NCI-H146 treated with DMSO at 0.1 percent for 48 hours (cell line): Measurements from ENCODE around the gene SGTA.
"Not testable (repeated sequence)": the region's sequence is repeated elsewhere in the genome, so short reads cannot be mapped to it uniquely, and the experiment has no call there.

ENCODE experiments used
- DNase-seq: peaks from one replicate; lab custom pipeline; 2025; ENCODE audit not compliant: unreplicated experiment; lab: John Stamatoyannopoulos, UW

Gene SGTA

DNA sequence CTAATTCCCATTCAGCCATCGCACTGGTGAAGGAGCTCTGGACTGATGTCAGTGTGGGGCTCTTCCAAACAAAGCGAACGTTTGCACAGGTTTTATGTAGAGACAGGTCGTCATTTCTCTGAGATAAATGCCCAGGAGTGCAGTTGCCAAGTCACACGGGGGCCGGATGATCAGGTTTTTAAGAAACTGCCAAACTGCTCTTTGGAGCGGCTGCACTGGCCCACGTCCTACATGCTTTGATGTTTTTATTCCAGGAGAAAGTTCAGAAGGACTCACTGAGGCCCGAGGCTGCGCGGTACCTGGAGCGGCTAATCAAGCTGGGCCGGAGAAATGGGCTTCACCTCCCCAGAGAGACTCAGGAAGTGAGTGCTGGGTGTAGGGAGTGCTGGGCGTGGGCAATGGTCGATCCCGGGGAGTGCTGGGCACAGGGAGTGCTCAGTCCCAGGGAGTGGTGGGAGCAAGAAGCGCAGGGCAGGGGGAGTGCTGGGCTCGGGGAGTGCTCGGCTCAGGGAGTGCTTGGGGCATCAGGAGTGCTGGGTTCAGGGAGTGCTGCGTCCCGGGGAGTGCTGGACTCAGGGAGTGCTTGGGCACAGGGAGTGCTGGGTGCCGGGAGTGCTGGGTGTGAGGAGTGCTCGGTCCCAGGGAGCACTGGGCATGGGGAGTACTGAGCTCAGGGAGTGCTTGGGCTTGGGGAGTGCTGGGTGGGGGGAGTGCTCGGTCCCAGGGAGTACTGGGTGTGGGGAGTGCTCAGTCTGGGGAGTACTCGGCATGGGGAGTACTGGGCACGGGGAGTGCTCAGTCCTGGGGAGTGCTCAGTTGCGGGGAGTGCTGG, 13.0 kb upstream of the SGTA start:
- DNase-seq, result no peak

DNA sequence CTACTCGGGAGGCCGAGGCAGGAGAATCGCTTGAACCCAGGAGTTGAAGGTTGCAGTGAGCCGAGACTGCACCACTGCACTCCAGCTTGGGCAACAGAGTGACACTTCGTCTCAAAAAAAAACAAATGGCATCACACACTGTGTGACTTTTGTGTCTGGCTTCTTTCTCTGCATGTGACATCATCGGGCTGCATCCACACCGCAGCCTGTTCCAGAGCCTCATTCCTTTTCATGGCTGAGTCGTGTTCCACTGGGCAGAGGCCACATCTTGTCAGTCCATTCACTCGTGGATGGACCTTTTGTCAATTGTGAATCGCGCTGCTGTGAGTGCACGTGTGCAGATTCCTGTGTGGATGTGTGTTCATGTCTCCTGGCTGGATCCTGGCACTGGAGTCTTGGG, 10.5 kb upstream of the SGTA start:
- no peak for DNase-seq

DNA sequence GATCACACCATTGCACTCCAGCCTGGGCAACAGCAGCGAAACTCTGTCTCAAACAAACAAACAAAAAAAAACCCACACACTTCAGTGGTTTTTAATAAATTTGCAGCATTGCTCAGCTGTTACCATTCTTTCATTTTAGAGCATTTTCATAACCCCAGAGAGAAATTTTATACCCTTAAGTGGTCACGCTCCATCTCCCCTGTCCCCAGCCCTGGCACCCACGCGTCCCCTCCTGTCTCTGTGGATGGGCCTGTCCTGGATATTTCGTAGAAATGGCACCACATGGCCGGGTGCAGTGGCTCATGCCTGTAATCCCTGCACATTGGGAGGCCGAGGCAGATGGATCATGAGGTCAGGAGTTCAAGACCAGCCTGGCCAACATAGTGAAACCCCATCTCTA, 10.1 kb upstream of the SGTA start:
- DNase-seq, result no peak

DNA sequence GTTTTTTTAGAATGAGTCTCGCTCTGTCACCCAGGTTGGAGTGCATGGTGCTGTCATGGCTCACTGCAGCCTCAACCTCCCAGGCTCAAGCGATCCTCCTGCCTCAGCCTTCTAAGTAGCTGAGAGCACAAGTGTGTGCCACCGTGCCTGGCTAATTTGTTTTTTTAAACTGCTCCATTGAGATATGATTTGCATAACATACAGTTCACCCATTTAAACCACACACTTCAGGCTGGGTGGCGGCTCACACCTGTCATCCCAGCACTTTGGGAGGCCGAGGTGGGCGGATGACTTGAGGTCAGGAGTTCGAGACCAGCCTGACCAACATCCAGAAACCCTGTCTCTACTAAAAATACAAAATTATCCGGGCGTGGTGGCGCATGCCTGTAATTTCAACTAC, 9.6 kb upstream of the SGTA start:
- not testable (repeated sequence) for DNase-seq

DNA sequence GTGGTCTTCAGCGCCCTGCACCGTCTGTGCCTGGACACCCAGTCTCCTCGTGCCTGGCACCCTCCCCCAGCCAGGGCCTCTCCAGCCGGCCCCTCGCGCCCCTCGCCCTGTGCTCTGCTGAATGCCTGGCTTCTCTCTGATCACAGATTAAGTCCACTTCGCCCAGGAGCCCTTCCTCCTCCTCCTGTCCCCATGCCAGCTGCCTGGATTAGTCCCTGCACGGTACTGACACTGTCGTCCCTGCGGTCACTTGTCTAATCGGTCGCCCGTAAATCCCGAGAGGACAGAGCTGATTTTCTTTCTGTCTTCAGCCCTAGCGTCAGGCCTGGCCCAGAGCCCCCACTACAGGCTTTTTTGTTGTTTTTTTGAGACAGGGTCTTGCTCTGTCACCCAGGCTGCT, 8.8 kb upstream of the SGTA start:
- no peak for DNase-seq

DNA sequence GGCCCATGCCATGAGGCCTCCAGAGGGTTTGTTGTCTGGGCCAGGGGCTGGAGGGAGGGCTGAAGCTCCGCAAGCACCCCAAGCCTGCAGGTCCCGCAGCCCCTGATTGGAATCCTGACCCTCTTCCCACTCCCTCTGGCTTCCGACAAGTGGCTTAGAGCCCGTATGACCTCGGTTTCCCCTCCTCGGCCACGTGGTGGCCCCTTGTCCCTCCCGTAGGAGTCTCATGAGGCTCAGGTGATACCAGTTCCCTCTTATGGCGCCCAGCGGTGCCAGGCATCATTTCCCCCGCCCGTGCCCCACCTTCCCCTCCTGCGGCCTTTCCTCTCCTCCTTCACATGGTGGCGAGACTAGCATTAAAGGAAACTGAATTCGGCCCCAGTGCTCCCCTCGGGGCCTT, 8.4 kb upstream of the SGTA start:
- DNase-seq, result no peak

DNA sequence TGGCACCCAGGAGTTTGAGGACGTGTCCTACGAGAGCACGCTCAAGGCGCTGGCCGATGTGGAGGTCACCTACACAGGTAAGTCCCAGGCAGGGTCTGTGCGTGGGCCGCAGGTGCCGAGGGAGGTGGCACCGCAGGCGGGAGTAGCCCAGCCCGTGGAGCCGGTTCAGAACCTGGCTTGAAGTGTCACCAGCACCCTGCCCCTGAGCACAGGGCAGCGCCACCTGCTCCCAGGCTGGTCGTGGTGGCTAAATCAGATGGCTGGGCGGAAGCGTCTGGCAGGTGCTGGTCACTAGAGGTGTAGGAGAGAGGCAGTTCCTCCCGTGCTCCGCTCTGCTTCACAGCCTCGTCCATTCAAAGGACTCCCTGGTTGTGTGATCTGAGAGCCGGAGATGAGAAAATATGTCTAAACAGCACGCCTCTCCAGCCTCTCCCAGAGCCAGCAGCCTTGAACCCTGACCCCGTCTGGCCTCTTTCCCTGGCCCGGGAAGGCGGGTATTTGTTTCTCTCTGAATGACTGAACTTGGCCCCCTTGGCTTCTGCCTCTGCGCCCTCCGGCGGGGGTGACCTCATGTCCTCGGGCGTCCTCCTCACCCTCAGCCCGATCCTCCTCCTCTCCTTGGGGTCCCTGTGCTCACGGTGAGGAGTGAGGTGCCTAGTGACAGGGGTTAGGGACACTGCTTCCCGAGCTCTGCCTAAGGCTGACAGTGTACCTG, 7.6 kb upstream of the SGTA start:
- DNase-seq, result no peak

DNA sequence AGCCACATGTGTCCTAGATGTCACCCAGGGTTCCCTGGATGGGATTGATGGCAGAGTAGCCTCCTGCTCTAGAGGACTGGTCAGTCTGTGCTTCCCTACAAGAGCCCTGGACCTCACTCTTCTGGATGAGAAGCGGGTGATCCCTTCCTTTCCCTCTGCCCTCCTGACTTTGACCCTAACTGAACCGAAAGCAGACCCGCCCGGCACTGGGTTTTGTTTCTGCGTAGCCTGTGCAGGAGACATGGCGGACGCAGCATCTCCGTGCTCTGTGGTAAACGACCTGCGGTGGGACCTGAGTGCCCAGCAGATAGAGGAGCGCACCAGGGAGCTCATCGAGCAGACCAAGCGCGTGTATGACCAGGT, 7.1 kb upstream of the SGTA start:
- DNase-seq, result no peak

DNA sequence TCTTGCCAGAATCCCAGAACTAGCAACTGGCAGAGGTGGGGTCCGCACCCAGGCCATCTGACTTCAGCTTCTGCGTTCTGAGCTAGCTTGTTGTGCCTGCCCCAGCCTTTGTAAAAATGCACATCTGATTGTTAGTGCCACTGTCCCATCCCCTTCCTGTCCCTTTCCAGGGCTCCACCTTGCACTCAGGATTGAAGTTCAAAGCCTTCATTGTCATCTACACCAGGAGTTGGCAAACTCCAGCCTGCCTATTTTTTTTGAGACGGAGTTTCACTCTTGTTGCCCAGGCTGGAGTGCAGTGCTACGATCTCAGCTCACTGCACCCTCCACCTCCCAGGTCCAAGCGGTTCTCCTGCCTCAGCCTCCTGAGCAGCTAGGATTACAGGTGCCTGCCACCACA, 5.2 kb upstream of the SGTA start:
- no peak for DNase-seq

DNA sequence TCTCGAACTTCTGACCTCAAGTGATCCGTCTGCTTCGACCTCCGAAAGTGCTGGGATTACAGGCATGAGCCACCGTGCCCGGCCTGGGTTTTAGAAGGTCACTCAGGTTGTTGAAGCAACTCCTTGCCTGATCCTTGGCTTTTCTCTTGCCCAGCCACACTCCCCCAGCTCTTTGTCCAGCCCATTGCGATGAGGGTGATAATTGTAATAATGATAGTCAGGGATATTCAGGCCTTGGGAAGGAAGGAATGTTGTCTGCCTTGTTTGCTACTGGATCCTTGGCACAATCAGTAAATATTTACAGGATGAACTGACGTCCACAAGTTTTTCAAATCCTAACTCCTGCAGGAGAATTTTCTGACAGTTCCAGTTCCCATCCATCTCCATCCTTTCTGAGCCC, 4.0 kb upstream of the SGTA start:
- no peak for DNase-seq

DNA sequence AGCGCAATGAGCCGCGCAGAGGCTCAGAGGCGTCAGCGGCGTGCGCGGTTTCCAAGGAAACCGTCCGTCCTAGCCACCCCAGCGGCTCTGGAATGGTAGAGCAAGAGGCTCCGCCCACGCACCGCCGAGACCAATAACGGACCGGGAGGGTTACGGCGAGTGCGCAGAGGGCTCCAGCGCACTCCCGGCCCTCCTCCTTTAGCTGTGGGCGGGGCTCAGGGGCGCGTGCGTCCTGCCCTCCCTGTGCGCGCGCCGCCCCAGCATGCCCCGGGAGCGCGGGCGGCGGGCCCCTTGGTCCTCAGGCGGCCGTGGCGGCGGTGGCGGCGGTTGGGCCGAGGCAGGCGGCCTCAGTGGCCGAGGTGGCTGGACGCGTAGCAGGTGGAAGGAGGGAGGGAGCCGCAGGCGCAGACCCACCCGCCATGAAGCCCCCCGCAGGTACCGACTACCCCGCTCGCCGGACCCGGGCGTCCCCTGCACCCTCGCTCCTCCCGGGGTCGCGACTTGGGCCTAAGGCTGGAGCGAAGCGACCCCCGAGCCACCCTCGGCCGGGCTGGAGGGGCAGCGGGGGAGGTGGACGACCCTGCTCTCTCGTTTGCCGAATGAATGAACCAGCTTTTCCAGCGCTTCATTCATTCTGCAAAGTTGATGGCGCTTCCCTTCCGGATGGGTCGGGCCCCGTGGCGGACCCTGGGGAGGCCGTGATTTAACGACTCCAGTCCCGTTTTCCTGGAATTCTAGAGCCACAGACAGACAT, 2.3 kb upstream of the SGTA start, which contains the start of gene THOP1:
TSS of gene THOP1 (plus strand) at position 260 of the 754 bp plus-strand sequence. CDS start at position 420, 160 bp downstream.
- peak; percentile 89 for DNase-seq

DNA sequence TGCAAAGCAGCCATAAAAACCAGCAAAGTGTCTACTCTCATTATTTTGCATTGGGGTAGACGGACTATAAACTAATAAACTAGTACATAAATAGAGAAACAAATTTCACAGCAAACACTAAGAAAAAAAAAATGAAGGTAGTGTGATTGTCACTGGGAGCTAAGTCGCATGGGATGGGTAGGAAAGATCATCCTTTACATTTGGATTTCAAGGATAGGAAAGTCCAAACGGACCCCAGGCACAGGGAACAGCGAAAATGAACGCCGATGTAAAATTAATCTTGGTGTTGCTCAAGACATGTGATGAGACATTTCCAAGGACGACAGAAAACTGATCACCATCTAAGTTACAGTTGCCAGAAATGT, 690 bp upstream of the SGTA start:
- DNase-seq, result no peak

DNA sequence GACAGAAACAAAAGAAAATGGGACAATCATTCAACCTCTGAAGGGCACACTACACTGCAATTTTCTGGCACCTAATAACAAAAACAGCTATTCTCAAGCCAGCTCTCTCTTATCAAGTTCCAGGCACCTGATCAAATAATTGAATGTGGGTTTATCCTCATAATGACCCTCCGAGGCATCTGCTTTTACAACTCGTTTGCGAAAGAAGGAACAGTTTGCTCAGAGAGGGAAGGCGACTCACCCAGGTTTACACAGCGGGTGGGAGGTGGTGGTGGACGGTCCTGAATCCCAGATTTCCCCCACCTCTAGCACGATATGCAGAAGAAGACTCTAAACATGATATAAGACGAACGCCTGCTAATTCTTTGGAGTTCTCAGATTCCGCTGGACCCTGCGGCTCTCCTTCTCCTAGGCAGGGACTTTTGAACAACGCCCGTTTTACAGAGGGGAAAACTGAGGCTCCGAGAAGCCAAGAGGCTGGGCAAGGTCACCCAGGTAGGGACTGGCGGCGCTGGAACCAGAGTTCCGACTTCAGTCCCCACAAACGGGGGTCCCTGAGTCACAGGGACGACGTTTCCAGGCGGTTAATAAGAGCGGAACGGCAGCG, 641 bp downstream of the SGTA start:
- DNase-seq, result peak; percentile 83

DNA sequence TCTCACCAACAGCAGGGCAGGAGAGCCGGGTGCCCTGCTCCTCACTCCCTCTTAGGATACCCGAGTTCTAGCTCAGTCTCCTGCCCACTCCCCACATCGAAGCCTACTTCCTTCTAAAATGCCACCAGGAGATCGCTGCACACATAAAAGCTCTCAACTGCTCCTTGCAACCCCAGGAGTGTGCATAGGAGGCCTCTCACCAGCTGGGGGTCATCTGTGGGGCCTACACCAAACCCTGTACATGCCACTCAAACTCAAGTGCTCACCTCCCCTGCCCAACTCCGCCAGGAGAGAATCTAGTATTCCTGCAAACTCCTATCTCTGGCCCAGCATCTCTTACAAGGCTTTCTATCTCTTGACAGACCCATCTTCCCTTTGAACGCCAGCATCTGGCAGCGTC, 2.8 kb downstream of the SGTA start:
- no peak for DNase-seq

DNA sequence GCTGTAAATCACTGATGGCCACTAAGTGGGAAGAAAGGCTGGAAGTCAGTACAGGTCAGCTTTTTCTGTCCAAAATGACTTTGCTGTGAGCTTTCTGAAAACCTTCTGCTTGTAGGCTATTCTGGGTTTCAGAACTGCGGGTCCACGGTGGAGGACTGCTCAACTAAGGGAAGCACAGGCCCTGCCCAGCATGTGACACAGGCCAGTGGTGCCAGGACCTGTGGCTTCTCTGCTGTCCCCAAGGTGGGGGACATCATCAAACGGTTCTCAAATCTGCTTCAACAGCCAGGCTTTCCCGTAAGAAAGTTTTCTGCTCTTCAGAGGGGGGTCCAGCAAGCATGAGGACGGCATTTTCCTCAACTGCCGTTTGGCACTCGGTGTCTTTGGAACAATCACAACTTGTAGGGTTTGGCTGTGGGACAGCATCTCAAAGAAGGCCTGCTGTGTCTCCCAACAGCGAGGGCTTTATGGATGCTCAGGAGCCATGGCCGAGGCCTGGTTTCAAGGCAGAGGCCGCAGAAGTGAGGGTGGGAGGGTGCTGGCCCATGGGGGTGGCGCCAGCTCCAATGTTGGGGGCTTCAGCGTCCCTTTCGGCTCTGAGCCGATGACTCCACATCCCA, 3.8 kb downstream of the SGTA start:
- no peak for DNase-seq

DNA sequence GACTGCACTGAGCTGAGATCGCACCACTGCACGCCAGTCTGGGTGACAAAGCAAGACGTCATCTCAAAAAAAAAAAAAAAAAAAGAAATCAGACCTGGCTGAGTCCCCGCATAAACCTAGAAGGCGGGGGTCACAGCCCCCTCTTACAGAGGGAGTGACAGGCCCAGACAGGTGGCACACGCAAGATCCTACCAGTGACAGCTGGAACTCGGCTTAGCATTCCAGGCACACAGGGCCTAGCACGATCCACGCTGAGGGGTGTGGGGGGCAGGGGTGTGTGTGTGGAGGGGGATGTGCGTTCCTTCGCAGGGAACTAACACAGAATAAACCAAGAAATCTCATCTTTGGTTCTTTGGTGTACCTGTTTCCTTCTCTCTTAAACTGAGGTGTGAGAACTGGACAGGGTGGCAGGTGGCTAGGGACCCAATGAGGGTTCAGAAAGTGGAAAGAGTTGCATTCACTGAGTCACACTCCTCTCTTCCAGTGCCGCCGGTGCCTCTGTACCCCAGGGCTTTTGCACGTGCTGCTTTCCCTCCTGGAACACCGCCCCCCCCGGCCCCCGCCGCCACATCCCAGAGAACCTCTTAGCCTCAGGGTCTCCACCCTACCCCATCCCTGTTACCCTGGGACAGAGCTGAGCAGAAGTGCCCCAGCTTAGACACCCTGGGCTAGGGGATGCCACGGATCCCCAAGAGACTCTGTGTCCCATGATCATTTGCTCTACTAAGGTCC, 5.0 kb downstream of the SGTA start:
- no peak for DNase-seq

DNA sequence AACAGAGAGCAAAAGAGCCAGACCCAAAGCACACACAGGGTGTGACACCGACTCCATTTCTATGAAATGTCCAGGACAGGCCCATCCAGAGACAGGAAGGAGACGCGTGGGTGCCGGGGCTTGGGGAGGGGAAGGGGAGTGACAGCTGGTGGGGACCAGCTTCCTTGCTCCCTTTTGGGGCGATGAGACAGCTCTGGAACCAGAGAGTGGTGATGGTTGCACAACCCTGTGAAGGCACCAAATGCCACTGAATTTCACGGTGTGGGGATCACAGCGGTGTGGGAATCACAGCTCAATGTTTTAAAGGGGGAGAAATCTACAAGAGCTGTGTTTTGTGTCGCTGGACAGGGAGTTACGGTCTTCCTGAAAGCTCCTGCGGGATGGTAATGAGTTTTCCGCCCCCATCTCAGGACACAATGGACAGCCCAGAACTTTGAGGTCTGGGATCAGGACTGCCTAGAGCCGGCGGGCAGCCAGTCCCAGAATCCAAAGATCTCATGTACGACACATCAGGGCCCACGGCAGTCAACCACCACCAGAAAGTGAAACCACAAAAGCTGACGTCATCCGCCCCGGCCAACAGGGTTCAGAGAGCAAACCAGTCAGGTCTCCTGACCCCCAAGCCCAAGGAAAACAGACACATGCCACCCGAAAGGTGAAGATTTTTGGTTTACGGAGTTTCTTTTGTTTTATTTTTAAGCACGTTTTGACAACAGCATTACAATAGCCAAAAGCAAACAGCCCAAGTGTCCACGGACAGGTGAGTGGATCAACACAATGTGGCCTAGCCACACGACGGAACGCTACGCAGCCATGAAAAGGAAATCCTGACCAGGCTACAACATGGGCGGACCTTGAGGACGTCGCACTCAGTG, 7.3 kb downstream of the SGTA start:
- DNase-seq, result no peak

DNA sequence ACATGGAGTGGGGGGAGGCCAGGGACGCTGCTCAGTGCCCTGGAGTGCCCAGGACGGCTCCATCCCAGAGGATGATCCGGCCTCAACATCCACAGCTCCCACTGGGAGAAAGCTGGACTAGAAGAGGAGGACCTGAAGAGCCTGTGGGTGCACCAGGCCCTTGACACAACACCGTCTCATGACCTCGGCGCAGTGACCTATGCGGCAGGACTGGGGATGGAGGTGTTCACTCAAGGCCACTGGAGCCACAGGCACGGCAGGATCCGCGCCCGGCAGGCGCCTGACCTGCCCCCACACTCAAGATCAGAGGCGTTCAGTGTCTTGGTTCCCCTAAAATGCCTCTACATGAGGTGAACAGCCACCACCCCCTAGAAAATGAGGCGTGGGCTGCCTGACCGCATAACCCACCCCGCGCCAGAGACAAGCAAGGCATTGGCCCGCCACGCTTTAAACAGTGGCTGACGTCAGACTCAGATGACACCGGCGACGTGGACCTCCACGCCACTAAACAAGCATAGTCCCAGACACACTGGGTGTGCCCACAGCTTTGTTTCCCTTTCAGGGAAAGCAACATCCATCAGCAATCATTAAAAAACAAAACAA, 8.0 kb downstream of the SGTA start:
- no peak for DNase-seq

DNA sequence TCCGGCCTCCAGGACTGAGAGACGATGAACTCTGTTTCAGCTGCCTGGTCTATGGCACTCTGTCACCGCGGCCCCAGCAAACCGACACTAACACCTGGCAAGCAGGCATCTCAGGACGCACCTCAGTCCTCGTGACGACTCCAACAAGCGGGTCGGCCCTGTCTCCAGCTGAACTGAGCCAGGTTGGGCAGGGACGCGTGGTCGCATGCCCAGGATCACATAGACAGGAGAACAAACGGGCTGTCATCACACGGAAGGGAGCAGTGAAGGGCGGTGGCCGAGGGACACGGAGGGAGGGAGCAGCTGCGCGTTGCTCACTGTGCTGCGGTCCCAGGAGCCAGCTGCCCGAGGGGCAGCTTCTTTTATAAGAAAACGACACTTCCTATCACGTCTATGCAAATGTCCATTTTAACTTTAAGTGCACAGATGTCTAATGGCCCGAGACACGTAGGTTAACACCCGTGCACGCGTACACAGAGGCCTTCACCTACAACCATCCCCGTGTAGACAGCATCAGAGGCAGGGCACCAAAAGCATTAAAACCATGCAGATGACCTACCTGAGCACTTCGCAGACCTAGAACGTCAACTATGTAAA, 8.9 kb downstream of the SGTA start:
- no peak for DNase-seq
